Measurements from ENCODE around the gene AP2A2.

DNA sequence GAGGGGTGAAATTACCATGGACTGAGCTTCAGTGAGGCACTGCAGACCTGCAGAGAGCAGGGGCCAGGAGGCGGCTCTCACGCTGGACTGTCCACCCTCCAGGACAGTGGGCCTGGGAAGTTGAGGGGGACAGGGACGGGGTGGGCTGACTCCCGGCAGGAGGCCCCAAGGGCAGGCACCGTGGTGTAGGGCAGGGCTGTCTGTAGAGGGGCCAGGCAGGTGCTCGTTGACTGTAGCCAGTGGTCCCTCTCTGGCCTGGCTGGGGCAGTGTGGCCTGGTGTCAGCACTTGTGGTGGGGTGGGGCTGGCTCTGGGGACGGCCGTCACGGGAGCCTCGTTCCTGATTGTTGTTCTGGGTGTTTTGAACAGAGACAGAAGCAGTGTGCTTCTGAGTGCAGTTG is 64.4 kb downstream of the AP2A2 start:
- TF ChIP-seq TCF7L2 (IDR thresholded peaks at IDR 0.05; ENCODE audit: low read depth, low read length) (no peak), POLR2AphosphoS5 (IDR thresholded peaks at IDR 0.05; ENCODE audit: low read depth, low read length) (no peak)
- TF ChIP-seq, protein P1, sequence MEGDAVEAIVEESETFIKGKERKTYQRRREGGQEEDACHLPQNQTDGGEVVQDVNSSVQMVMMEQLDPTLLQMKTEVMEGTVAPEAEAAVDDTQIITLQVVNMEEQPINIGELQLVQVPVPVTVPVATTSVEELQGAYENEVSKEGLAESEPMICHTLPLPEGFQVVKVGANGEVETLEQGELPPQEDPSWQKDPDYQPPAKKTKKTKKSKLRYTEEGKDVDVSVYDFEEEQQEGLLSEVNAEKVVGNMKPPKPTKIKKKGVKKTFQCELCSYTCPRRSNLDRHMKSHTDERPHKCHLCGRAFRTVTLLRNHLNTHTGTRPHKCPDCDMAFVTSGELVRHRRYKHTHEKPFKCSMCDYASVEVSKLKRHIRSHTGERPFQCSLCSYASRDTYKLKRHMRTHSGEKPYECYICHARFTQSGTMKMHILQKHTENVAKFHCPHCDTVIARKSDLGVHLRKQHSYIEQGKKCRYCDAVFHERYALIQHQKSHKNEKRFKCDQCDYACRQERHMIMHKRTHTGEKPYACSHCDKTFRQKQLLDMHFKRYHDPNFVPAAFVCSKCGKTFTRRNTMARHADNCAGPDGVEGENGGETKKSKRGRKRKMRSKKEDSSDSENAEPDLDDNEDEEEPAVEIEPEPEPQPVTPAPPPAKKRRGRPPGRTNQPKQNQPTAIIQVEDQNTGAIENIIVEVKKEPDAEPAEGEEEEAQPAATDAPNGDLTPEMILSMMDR (IDR thresholded peaks at IDR 0.05) = no peak
- TF ChIP-seq, protein P2, sequence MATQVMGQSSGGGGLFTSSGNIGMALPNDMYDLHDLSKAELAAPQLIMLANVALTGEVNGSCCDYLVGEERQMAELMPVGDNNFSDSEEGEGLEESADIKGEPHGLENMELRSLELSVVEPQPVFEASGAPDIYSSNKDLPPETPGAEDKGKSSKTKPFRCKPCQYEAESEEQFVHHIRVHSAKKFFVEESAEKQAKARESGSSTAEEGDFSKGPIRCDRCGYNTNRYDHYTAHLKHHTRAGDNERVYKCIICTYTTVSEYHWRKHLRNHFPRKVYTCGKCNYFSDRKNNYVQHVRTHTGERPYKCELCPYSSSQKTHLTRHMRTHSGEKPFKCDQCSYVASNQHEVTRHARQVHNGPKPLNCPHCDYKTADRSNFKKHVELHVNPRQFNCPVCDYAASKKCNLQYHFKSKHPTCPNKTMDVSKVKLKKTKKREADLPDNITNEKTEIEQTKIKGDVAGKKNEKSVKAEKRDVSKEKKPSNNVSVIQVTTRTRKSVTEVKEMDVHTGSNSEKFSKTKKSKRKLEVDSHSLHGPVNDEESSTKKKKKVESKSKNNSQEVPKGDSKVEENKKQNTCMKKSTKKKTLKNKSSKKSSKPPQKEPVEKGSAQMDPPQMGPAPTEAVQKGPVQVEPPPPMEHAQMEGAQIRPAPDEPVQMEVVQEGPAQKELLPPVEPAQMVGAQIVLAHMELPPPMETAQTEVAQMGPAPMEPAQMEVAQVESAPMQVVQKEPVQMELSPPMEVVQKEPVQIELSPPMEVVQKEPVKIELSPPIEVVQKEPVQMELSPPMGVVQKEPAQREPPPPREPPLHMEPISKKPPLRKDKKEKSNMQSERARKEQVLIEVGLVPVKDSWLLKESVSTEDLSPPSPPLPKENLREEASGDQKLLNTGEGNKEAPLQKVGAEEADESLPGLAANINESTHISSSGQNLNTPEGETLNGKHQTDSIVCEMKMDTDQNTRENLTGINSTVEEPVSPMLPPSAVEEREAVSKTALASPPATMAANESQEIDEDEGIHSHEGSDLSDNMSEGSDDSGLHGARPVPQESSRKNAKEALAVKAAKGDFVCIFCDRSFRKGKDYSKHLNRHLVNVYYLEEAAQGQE (IDR thresholded peaks at IDR 0.05; ENCODE audit: insufficient read depth in 1 of 2, low read depth in 2 of 2, low read length in 1 of 2) = no peak
